Kidney epithelial cell (primary cell): ENCODE results near the gene YPEL1. TPM values are rescaled to one million over a fixed set of nuclear protein-coding genes. Genes with fewer than 3 reads are reported as not detected.
"Not testable (repeated sequence)": the region's sequence is repeated elsewhere in the genome, so short reads cannot be mapped to it uniquely, and the experiment has no call there.

Experiments used
- DNase-seq: peaks from one replicate; pipeline ENCODE4 v3.0.0-alpha.2; 2010; ENCODE audit warnings: low read depth
- H3K27me3 ChIP-seq: 2 replicates; pipeline ENCODE4 v1.6.0; 2011; ENCODE audit warnings: low read length; ENCODE audit not compliant: control insufficient read depth, insufficient read depth
- H3K36me3 ChIP-seq: 2 replicates; pipeline ENCODE4 v1.5.1; 2011; ENCODE audit warnings: low read length; ENCODE audit not compliant: control insufficient read depth, insufficient read depth
- H3K4me3 ChIP-seq: 2 replicates; pipeline ENCODE4 v1.5.1; 2011; ENCODE audit warnings: low read depth, mild to moderate bottlenecking, control low read depth, low read length
- CTCF ChIP-seq: IDR thresholded peaks from 2 replicates; pipeline ENCODE4 v1.5.1; 2011; ENCODE audit warnings: mild to moderate bottlenecking, moderate library complexity, low read length, control low read depth, inconsistent platforms; ENCODE audit not compliant: insufficient read depth, poor library complexity, severe bottlenecking
- total RNA-seq: library from RNA; depleted of rRNA; stranded (reverse); fragments of >200 nt; gene quantifications from 2 replicates; pipeline ENCODE4 v1.2.3, GENCODE V29; 2015

YPEL1 gene
- total RNA-seq, 1 donor from 2014 or later, result 4.9 TPM

- TF ChIP-seq CTCF, result no peak
- no peak for DNase-seq
- Histone ChIP-seq H3K27me3 (no peaks in the 10 kb centered on the region), H3K4me3 (no peak overlapping the region), H3K36me3 (no peaks in the 10 kb centered on the region)
Observed at GRCh38 chr22:21719024-21719423, 16.6 kb downstream of the YPEL1 start.

- Histone ChIP-seq H3K27me3 (no peaks in the 10 kb centered on the region), H3K4me3 (no peak overlapping the region), H3K36me3 (no peaks in the 10 kb centered on the region)
- TF ChIP-seq CTCF, result no peak
- DNase-seq, result no peak
Observed at GRCh38 chr22:21718499-21718898, 17.1 kb downstream of the YPEL1 start.

GRCh38 chr22:21716395-21717122, 19.0 kb downstream of the YPEL1 start:
- H3K4me3 ChIP-seq, H3K36me3 ChIP-seq, DNase-seq, H3K27me3 ChIP-seq: not testable (repeated sequence)

GRCh38 chr22:21714786-21715185, 20.8 kb downstream of the YPEL1 start:
- DNase-seq, result no peak
- TF ChIP-seq CTCF, result no peak
- H3K36me3 ChIP-seq, result no peaks in the 10 kb centered on the region
- no peaks in the 10 kb centered on the region for H3K27me3 ChIP-seq
- no peak overlapping the region for H3K4me3 ChIP-seq

- no peak for TF ChIP-seq CTCF
- Histone ChIP-seq H3K36me3 (no peaks in the 10 kb centered on the region), H3K4me3 (no peak overlapping the region), H3K27me3 (no peaks in the 10 kb centered on the region)
- no peak for DNase-seq
Observed at GRCh38 chr22:21714059-21714770, 21.4 kb downstream of the YPEL1 start.

GRCh38 chr22:21713428-21714058, 22.1 kb downstream of the YPEL1 start:
- TF ChIP-seq CTCF, result no peak
- Histone ChIP-seq H3K27me3 (no peaks in the 10 kb centered on the region), H3K4me3 (no peak overlapping the region), H3K36me3 (no peaks in the 10 kb centered on the region)
- no peak for DNase-seq
